GM18508 (cell line): ENCODE data around the gene ITGAV.

Experiments
- ATAC-seq: cut with Tn5 transposase; IDR thresholded peaks from one replicate; pipeline ENCODE4 v1.9.1; 2021; ENCODE audit warnings: moderate number of reproducible peaks; ENCODE audit not compliant: insufficient read depth, unreplicated experiment

The ITGAV gene

GRCh38 chr2:186572705-186573104 lies 17.2 kb upstream of the ITGAV start:
- ATAC-seq, result no peak

GRCh38 chr2:186573531-186573930 lies 16.3 kb upstream of the ITGAV start:
- ATAC-seq, result no peak

GRCh38 chr2:186575302-186575701 lies 14.6 kb upstream of the ITGAV start:
- ATAC-seq, result peak; percentile 69

- ATAC-seq, result no peak
Measured at GRCh38 chr2:186575856-186576255, 14.0 kb upstream of the ITGAV start.

DNA sequence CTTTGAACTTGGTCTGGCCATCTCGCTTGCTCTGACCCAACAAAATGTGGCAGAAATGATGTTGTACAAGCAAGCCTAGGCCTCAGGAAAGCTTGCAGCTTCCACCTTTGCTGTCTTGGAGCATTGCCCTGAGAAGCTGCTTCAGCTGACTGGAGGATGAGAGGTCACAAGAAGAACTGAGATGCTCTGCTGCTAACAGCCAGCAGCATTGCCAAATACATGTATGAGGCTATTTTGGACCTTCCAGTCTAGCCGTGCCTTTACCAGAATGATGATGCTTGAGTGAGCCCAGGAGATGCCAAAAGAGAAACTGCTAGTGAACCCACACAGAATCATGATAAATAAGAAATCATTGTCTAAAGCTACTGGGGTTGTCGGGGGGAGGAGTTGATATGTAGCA lies 13.2 kb upstream of the ITGAV start:
- no peak for ATAC-seq

- no peak for ATAC-seq
Measured at GRCh38 chr2:186582698-186583097, 7.2 kb upstream of the ITGAV start.

DNA sequence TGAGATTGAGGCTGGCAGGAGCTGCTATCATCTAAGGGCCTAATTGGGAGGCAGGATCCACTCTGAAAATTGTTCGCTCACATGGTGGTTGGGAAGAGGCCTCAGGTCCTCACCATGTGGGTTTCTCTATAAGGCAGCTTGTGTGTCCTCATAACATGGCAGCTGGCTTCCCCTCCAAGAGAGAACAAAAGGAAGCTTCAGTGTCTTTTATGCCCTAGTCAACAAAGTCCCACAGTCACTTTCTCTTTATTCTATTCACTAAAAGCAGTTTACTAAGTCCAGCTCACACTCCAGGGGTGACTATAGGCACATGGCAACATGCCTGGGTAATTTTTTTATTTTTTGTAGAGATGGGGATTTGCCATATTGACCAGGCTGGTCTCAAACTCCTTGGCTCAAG lies 5.8 kb upstream of the ITGAV start:
- ATAC-seq, result no peak

GRCh38 chr2:186588421-186588820 lies 1.4 kb upstream of the ITGAV start:
- no peak for ATAC-seq

GRCh38 chr2:186588940-186589611 lies 780 bp upstream of the ITGAV start:
- no peak for ATAC-seq

GRCh38 chr2:186590350-186590758 lies 498 bp downstream of the ITGAV start:
- ATAC-seq, result no peak

DNA sequence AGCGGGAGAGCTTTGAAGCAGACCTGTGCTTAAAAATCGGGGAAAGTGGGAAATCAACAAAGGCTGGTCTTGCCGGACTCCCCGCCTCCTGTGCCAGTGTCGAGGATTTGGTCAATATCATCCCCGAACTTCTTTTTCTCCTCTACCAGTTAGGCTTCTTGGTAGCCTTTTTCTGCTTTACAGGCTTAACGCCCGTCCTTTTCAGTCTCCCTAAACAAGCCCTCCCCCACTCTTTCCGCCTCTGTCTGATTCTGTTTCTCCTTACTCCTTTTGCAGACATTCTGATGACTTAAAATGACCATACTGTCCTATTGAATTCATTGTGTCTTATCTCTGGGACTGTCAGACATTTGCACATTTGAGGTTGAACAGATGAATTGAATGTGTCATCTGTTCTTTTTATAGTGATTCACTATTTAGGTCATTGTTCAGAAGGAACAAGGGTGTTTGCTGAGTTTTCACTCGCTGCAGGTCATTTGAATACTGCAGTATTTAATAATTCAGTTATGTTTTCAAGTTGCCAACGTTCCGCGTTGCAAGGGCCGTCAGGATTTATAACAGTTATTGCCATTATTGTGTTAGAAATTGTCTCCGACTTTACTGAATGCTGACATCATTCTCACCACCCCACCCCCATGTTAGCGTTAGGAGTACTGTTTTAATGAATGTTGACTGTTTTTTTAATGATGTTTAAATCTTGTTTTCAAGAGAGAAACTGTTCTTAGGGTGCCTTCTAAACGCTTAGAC lies 1.1 kb downstream of the ITGAV start:
- ATAC-seq, result peak; percentile 20

GRCh38 chr2:186591506-186591890 lies 1.6 kb downstream of the ITGAV start:
- ATAC-seq, result no peak

DNA sequence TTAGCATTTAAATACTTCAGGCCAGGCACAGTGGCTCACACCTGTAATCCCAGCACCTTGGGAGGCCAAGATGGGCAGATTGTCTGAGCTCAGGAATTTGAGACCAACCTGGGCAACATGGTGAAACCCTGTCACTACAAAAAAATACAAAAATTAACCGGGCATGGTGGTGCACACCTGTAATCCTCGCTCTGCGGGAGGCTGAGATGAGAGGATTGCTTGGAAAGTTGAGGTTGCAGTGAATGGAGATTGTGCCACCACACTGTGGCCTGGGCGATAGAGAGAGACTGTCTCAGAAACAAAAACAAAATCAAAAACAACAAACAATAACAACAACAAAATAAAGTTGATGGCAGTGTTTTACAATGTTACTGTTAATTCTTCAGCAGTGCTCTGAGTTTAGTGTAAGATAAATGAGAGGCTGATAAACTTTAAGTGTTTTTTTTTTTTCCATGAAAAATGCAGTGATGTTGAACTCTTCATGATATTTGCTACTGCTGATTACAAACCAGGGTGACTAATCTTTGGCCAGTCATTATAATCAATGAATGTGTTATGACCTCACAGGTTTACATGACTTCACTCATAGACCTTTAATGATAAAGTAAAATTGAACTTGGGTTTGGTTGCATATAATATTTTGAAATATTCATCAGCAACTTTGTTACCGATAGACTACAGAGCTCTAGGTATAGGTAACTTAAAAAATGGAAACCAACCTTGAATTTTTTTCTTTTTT lies 2.5 kb downstream of the ITGAV start:
- ATAC-seq, result no peak

- ATAC-seq, result no peak
Measured at GRCh38 chr2:186593523-186593922, 3.7 kb downstream of the ITGAV start.

DNA sequence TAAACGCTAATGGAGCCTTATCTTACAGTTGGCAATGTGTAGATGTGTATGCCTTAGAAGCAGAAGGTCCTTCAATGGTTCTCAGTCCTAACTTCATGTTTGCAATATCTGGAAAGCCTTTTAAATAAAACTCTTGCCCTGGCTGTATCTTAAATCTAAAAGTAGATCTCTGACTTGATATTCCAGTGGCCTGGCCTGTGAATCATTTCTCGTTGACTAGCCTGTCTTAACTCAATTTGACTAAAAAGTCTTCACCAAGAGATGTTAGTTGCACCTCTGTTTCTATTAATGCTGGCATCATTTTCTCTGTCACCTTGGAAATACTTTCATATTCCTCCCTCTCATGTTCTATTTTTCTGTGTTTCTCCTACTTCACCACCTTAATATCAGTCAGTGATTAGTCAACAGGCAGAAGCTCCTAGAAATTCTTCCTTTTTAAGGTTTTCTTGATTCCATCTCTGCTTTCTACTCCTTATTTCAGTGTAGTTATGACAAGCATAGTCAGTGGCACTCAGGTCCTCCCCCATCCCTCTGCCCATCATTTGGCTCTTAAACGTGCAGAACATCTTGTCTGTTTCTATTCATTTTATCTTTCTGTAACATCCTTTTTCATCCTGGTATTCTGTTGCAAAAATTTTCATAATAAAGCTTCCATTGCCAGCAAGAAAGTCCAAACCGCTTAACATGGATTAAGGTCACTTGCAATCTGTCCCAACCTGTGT lies 4.3 kb downstream of the ITGAV start:
- no peak for ATAC-seq

DNA sequence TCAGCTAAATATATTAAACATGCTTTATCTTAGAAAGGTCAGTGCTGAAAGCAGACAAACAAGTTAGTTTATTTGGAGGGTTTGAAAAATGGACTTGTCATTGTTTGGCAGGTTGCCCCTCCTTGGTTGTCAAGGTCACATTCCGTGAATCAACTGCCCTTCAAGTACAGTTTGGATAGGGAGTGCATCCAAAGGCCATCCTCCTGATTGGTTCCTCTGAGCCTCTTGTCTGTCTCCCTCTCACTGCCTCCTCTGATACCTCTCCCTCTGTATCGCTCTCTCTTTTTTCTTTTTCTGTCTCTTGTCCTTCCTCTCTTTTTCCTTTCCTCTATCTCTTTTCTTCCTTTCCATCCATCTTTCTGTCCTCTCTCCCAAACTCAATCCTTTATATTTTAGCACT lies 5.4 kb downstream of the ITGAV start:
- ATAC-seq, result no peak

- no peak for ATAC-seq
Measured at GRCh38 chr2:186599186-186599778, 9.4 kb downstream of the ITGAV start.

GRCh38 chr2:186603286-186603685 lies 13.4 kb downstream of the ITGAV start:
- no peak for ATAC-seq

- ATAC-seq, result no peak
Measured at GRCh38 chr2:186605041-186605440, 15.2 kb downstream of the ITGAV start.

- no peak for ATAC-seq
Measured at GRCh38 chr2:186607660-186608324, 17.9 kb downstream of the ITGAV start.
